DOHH2 (cell line): Measurements from ENCODE around the gene ADSL.

ENCODE experiments used
- H3F3A ChIP-seq: fragments of 200-600 bp; sonication (generic), shearing (Covaris generic); 2 replicates; pipeline ENCODE4 v1.6.0; 2016; ENCODE audit warnings: antibody characterized with exemption, mild to moderate bottlenecking; ENCODE audit not compliant: control insufficient read depth, insufficient read depth
- H3K27ac ChIP-seq: fragments of 200-600 bp; sonication (generic); 2 replicates; pipeline ENCODE4 v1.5.1; 2014; ENCODE audit warnings: low read depth, mild to moderate bottlenecking, low read length, moderate library complexity
- H3K27me3 ChIP-seq: fragments of 200-600 bp; sonication (generic); 2 replicates; pipeline ENCODE4 v1.6.1; 2014; ENCODE audit warnings: mild to moderate bottlenecking, low read length, mixed read lengths; ENCODE audit not compliant: control insufficient read depth
- H3K36me3 ChIP-seq: fragments of 200-600 bp; sonication (generic); 2 replicates; pipeline ENCODE4 v1.6.1; 2014; ENCODE audit warnings: mild to moderate bottlenecking, low read length, moderate library complexity, mixed read lengths; ENCODE audit not compliant: control insufficient read depth
- H3K4me1 ChIP-seq: fragments of 200-600 bp; sonication (generic); 2 replicates; pipeline ENCODE4 v1.6.1; 2014; ENCODE audit warnings: mild to moderate bottlenecking, low read length, mixed read lengths; ENCODE audit not compliant: control insufficient read depth
- H3K4me2 ChIP-seq: fragments of 200-600 bp; sonication (generic); 2 replicates; pipeline ENCODE4 v1.6.0; 2014; ENCODE audit warnings: mild to moderate bottlenecking, low read length, moderate library complexity
- H3K4me3 ChIP-seq: fragments of 200-600 bp; sonication (generic); 2 replicates; pipeline ENCODE4 v1.5.1; 2014; ENCODE audit warnings: mild to moderate bottlenecking, low read length, mixed read lengths
- H3K79me2 ChIP-seq: fragments of 200-600 bp; sonication (generic); 2 replicates; pipeline ENCODE4 v1.6.1; 2014; ENCODE audit warnings: mild to moderate bottlenecking, low read length, mixed read lengths; ENCODE audit not compliant: control insufficient read depth
- H3K9me2 ChIP-seq: fragments of 200-600 bp; sonication (generic); replicated peaks from 2 replicates; pipeline ENCODE4 v1.6.1; 2014; ENCODE audit warnings: mild to moderate bottlenecking, low read length, mixed read lengths; ENCODE audit not compliant: control insufficient read depth
- H3K9me3 ChIP-seq: fragments of 200-600 bp; sonication (generic); 2 replicates; pipeline ENCODE4 v1.6.1; 2014; ENCODE audit warnings: antibody characterized with exemption, low read length, mixed read lengths; ENCODE audit not compliant: control insufficient read depth, insufficient read depth
- H4K20me1 ChIP-seq: fragments of 200-600 bp; sonication (generic); 2 replicates; pipeline ENCODE4 v1.6.0; 2014; ENCODE audit warnings: low read depth, mild to moderate bottlenecking, antibody characterized with exemption, low read length, moderate library complexity; ENCODE audit not compliant: control insufficient read depth, insufficient read depth
- EZH2phosphoT487 ChIP-seq: fragments of 200-600 bp; sonication (generic); IDR thresholded peaks from 2 replicates; pipeline ENCODE4 v1.6.1; 2017; ENCODE audit warnings: borderline replicate concordance, mild to moderate bottlenecking, antibody characterized with exemption, low read length, moderate library complexity, mixed read lengths
- TF ChIP-seq, protein P1 (sequence below): fragments of 200-600 bp; sonication (generic); IDR thresholded peaks from one replicate; pipeline ENCODE4 v1.5.1; 2014; ENCODE audit warnings: antibody characterized with exemption, mild to moderate bottlenecking, low read depth, low read length; ENCODE audit not compliant: poor library complexity, severe bottlenecking

The ADSL gene

DNA sequence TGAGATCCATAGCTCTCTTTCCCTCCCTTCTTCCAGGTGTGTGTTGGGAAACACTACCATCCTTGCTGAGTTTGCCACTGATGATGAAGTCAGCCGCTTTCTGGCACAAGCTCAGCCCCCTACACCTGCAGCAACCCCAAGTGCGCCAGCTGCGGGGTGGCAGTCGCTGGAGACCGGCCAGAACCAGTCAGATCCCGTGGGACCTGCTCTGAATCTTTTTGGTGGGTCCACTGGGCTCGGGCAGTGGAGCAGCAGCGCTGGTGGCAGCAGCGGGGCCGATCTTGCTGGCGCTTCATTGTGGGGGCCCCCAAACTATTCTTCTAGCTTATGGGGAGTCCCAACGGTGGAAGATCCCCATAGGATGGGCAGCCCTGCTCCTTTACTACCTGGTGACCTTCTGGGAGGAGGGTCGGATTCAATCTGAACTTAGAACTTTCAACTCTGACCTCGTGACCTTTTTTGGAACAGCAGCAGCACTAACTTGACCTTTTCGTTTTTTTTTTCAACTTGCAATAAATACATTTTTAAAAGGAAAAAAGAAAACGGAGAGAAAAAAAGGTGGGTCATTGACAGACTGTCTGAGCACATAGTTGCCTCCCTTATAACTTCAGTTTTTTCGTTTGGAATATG lies 23.4 kb upstream of the ADSL start:
- H3K36me3 ChIP-seq: peaks cover 36% of the 10 kb centered on the region

DNA sequence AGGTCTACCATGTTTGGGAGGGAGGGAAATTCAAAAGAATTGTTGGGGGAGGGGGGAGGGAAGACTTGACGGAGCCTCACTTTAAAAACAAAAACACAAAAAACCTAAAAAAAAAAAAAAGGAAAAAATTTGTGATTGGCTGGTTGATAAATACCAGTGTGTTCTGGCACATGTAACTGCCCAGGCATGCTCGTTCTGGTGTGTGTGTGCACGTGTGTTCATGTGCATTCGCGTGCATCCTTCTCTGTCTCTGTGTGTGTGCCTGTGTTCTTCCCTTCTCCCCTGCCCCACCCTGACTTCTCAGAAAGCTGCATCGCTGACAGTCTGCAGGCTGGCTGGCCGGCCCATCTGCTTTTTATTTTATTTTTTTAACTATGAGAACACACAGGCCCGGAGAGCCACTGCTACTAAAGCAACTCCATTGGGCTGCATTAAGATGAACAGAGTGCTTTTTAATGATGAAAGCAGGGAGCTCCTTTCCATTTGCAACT lies 22.6 kb upstream of the ADSL start:
- Histone ChIP-seq H3K4me2 (no peak overlapping the region), H3K27ac (no peak overlapping the region), H3K4me1 (no peaks in the 10 kb centered on the region), H3K4me3 (no peak overlapping the region), H3K9me2 (no peaks in the 10 kb centered on the region), H3F3A (0 out of 2 replicates have a peak, but pooled peaks cover 2% of the 10 kb centered on the region), H3K36me3 (peaks cover 36% of the 10 kb centered on the region), H4K20me1 (no peaks in the 10 kb centered on the region), H3K79me2 (no peaks in the 10 kb centered on the region), H3K9me3 (no peaks in the 10 kb centered on the region), H3K27me3 (no peaks in the 10 kb centered on the region)
- no peak for TF ChIP-seq EZH2phosphoT487
- TF ChIP-seq, protein P1, sequence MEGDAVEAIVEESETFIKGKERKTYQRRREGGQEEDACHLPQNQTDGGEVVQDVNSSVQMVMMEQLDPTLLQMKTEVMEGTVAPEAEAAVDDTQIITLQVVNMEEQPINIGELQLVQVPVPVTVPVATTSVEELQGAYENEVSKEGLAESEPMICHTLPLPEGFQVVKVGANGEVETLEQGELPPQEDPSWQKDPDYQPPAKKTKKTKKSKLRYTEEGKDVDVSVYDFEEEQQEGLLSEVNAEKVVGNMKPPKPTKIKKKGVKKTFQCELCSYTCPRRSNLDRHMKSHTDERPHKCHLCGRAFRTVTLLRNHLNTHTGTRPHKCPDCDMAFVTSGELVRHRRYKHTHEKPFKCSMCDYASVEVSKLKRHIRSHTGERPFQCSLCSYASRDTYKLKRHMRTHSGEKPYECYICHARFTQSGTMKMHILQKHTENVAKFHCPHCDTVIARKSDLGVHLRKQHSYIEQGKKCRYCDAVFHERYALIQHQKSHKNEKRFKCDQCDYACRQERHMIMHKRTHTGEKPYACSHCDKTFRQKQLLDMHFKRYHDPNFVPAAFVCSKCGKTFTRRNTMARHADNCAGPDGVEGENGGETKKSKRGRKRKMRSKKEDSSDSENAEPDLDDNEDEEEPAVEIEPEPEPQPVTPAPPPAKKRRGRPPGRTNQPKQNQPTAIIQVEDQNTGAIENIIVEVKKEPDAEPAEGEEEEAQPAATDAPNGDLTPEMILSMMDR: no peak

More for the DNA sequence above, 23.4 kb upstream of the ADSL start:
- Histone ChIP-seq H3K4me3 (no peak overlapping the region), H3K27me3 (no peaks in the 10 kb centered on the region), H3K27ac (no peak overlapping the region), H3K9me3 (no peaks in the 10 kb centered on the region), H3K4me1 (no peaks in the 10 kb centered on the region), H4K20me1 (no peaks in the 10 kb centered on the region), H3F3A (0 out of 2 replicates have a peak, but pooled peaks cover 2% of the 10 kb centered on the region), H3K4me2 (no peak overlapping the region), H3K9me2 (no peaks in the 10 kb centered on the region), H3K79me2 (no peaks in the 10 kb centered on the region)
- TF ChIP-seq, protein P1: no peak
- no peak for TF ChIP-seq EZH2phosphoT487

DNA sequence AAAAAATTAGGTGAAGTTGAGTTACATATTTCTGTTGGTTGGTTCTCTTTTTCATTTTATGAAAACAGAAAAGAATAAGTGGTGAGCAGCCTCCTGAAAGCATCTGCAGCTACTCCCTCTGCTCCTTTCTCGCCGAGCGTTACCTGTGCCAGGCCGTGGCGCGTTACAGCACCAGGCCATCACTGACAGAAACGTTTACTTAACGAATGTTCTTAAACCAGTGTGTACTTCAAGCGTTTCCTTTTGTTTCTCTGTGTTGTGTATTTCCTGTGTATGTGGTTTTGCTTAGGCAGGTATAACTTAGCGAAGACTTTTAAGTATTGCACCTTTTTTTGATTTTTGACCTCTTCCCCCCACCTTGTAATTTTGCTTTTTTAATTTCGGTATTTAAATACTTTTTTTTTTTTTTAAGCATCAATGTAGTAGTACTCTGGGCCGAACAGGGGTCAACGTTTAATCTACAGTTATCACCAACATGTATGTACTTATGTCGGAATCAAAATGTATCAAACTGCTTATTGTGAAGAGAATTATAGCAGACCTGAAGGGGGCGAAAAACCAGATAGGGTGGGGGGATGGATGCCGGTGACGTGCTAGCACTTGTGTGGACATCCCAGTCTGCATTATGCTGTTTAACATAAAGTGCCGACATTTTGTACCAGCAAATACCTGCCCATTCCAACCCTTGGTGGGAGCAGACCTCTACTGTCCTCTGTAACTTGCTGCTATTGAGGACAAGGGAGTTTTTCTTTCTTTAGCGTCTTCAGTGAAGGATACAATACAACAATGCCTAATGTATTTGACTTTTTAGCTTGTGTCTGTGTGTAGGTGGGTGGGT lies 21.6 kb upstream of the ADSL start:
- Histone ChIP-seq H3K27me3 (no peaks in the 10 kb centered on the region), H3K9me3 (no peaks in the 10 kb centered on the region), H3K27ac (no peak overlapping the region), H4K20me1 (no peaks in the 10 kb centered on the region), H3K9me2 (no peaks in the 10 kb centered on the region), H3K36me3 (peaks cover 36% of the 10 kb centered on the region), H3F3A (0 out of 2 replicates have a peak, but pooled peaks cover 2% of the 10 kb centered on the region), H3K4me3 (no peak overlapping the region), H3K4me2 (no peak overlapping the region), H3K4me1 (no peaks in the 10 kb centered on the region), H3K79me2 (no peaks in the 10 kb centered on the region)
- TF ChIP-seq EZH2phosphoT487: no peak
- TF ChIP-seq, protein P1: no peak
